GM18907 (cell line): ENCODE data around the gene B3GAT1.

ENCODE experiments used
- ATAC-seq: cut with Tn5 transposase; IDR thresholded peaks from one replicate; pipeline ENCODE4 v1.9.1; 2021; ENCODE audit warnings: mild to moderate bottlenecking, moderate library complexity; ENCODE audit not compliant: unreplicated experiment

Gene B3GAT1

GRCh38 chr11:134340354-134340964 lies 71.6 kb downstream of the B3GAT1 start:
- ATAC-seq = no peak

- ATAC-seq = no peak
Measured at GRCh38 chr11:134339756-134340155, 72.3 kb downstream of the B3GAT1 start.

GRCh38 chr11:134338654-134339053 lies 73.4 kb downstream of the B3GAT1 start:
- no peak for ATAC-seq

- no peak for ATAC-seq
Measured at GRCh38 chr11:134338068-134338467, 74.0 kb downstream of the B3GAT1 start.

- no peak for ATAC-seq
Measured at GRCh38 chr11:134337051-134337450, 75.0 kb downstream of the B3GAT1 start.

GRCh38 chr11:134334796-134335571 lies 77.1 kb downstream of the B3GAT1 start:
- ATAC-seq = no peak

- ATAC-seq = no peak
Measured at GRCh38 chr11:134333946-134334345, 78.1 kb downstream of the B3GAT1 start.

- no peak for ATAC-seq
Measured at GRCh38 chr11:134333312-134333711, 78.7 kb downstream of the B3GAT1 start.

- ATAC-seq = no peak
Measured at GRCh38 chr11:134332782-134333181, 79.3 kb downstream of the B3GAT1 start.

GRCh38 chr11:134332189-134332631 lies 79.8 kb downstream of the B3GAT1 start:
- ATAC-seq = peak; percentile 27

- peak; percentile 70 for ATAC-seq
Measured at GRCh38 chr11:134331354-134332188, 80.5 kb downstream of the B3GAT1 start, which contains the start of gene GLB1L2. Gene GLB1L2, plus strand, starts transcription at chr11:134331988. Its CDS starts 74 bp downstream, at chr11:134332062.

GRCh38 chr11:134330611-134331353 lies 81.3 kb downstream of the B3GAT1 start:
- no peak for ATAC-seq
